Body of pancreas (tissue), 4 donors: Measurements from ENCODE around the gene CYP4F2. TPM values are rescaled to one million over a fixed set of nuclear protein-coding genes. Genes with fewer than 3 reads are reported as not detected.

Source experiments
- ATAC-seq: fragments of 150-250 bp; one replicate; pipeline ENCODE4 v1.9.1; 2016
- DNase-seq, 4 donors: peaks; one replicate each; pipeline ENCODE4 v3.0.0-alpha.2; 2019
- H3K27ac ChIP-seq, 4 donors: fragments of 200-600 bp; sonication (generic); 1 replicate in 3 of 4; 2 replicates in 1 of 4; pipeline versions ENCODE4 v1.5.1 to v1.6.1; 2016 to 2019; ENCODE audit warnings: mild to moderate bottlenecking in 1 of 4, mixed read lengths in 1 of 4, moderate library complexity in 1 of 4
- H3K27me3 ChIP-seq, 2 donors: fragments of 200-600 bp; sonication (generic); one replicate each; pipeline ENCODE4 v1.6.0; 2016; ENCODE audit warnings: mild to moderate bottlenecking in 1 of 2
- H3K36me3 ChIP-seq, 2 donors: fragments of 200-600 bp; sonication (generic); replicated peaks in 1 of 2; 2 replicates each; pipeline ENCODE4 v1.5.1; 2016; ENCODE audit warnings: low read depth in 2 of 2; ENCODE audit not compliant: insufficient read depth in 1 of 2
- H3K4me1 ChIP-seq: fragments of 200-600 bp; sonication (generic); one replicate; pipeline ENCODE4 v1.6.0; 2016
- H3K4me3 ChIP-seq, 2 donors: fragments of 200-600 bp; sonication (generic); 1 replicate in 1 of 2; 2 replicates in 1 of 2; pipeline ENCODE4 v1.5.1; 2016 to 2019
- H3K9me3 ChIP-seq, 3 donors: fragments of 200-600 bp; sonication (generic); 1 replicate in 2 of 3; 2 replicates in 1 of 3; pipeline ENCODE4 v1.5.1; 2016
- CTCF ChIP-seq, 7 experiments: fragments of 450-650 bp in 4 of 7; fragments of 200-600 bp in 3 of 7; sonication (generic) in 3 of 7; IDR thresholded peaks; one replicate each; pipeline ENCODE4 v1.5.1; 2016 to 2019; ENCODE audit warnings: antibody characterized with exemption in 7 of 7
- POLR2A ChIP-seq, 3 donors: fragments of 450-650 bp; IDR thresholded peaks; one replicate each; pipeline ENCODE4 v1.6.1; 2016; ENCODE audit warnings: antibody characterized with exemption in 3 of 3, mild to moderate bottlenecking in 2 of 3
- WGBS, 2 donors: methylation state at CpG; one replicate each; pipeline ENCODE4 v1.1.5; 2017; 5-methylcytosine and 5-hydroxymethylcytosine counted together
- intact Hi-C: fragments of 100-400 bp; cut with DNase I; formaldehyde crosslinking; loops from one replicate; pipeline ENCODE4 v1.15.1; 2023
- total RNA-seq, 2 donors: library from RNA; depleted of rRNA; stranded (reverse); fragments of >200 nt; gene quantifications; one replicate each; pipeline ENCODE4 v1.1.0, GENCODE V29; 2016

Gene CYP4F2
- total RNA-seq, 2 donors from 2014 or later, result not detected

GRCh38 chr19:15926484-15926883 lies 28.6 kb upstream of the CYP4F2 start:
- no peak overlapping the region for H3K4me3 ChIP-seq
- no peaks in the 10 kb centered on the region for H3K36me3 ChIP-seq
- DNase-seq, result peak in 1 of 4 donors; percentile 25
- H3K9me3 ChIP-seq, result no peaks in the 10 kb centered on the region
- ATAC-seq, result no peak
- intact Hi-C loops, result no loop called here
- H3K4me1 ChIP-seq, result no peaks in the 10 kb centered on the region
- whole genome bisulfite sequencing, 2 donors, result 0 to 47% methylated on average over 1 of the region's 1 CpG
- no peaks in the 10 kb centered on the region for H3K27me3 ChIP-seq
- H3K27ac ChIP-seq, result no peak overlapping the region
- TF ChIP-seq POLR2A (IDR thresholded peaks at IDR 0.05), result no peak
- TF ChIP-seq CTCF (IDR thresholded peaks at IDR 0.05), result no peak

- DNase-seq (no peak), ATAC-seq (no peak)
- TF ChIP-seq POLR2A (IDR thresholded peaks at IDR 0.05) (no peak), CTCF (IDR thresholded peaks at IDR 0.05) (no peak)
- Histone ChIP-seq H3K9me3 (no peaks in the 10 kb centered on the region), H3K27me3 (no peaks in the 10 kb centered on the region), H3K27ac (no peak overlapping the region), H3K4me1 (no peaks in the 10 kb centered on the region), H3K36me3 (no peaks in the 10 kb centered on the region), H3K4me3 (no peak overlapping the region)
- WGBS, 2 donors, result 80 to 87% methylated on average over 5 to 8 of the region's 8 CpGs
- intact Hi-C loops, result no loop called here
Measured at GRCh38 chr19:15923702-15924101, 25.8 kb upstream of the CYP4F2 start.

DNA sequence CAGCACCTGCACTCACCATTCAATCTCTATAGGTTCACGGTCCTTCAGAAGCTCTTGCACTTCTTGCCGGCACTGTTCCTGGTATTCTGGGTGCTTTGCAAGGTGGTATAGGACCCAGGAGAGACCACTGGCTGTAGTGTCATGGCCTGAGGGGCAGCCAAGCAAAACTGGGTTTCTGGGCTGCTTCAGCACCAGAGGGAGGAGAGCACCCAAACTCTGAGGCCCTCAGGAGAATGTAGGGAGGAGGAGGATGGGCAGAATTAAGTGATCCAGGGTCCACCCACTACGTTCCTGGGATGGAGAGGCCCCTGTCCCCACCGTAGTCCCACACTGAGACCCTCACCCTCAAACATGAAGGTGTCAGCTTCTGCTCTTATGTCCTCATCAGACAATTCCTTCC lies 24.1 kb upstream of the CYP4F2 start:
- DNase-seq (no peak), ATAC-seq (no peak)
- Histone ChIP-seq H3K4me1 (no peaks in the 10 kb centered on the region), H3K27me3 (no peaks in the 10 kb centered on the region), H3K27ac (no peak overlapping the region), H3K9me3 (no peaks in the 10 kb centered on the region), H3K4me3 (no peak overlapping the region), H3K36me3 (no peaks in the 10 kb centered on the region)
- intact Hi-C loops, result no loop called here
- TF ChIP-seq CTCF (IDR thresholded peaks at IDR 0.05) (no peak), POLR2A (IDR thresholded peaks at IDR 0.05) (no peak)
- 61 to 74% methylated on average over 3 to 4 of the region's 4 CpGs for WGBS, 2 donors

DNA sequence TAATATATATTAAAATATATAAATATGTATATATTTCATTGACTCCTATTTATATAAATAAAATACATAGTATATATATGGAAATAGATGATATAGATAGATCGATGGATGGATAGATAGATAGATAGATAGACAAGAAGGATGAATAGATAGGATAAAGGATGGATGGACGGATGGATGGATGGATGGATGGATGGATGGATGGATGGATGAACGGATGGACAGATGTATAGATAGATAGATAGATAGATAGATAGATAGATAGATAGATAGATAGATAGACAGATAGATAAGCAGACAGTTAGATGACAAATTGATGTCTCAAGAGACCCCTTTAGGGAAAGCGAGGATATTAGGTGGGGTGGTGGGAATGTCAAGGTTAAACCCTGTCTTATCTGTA lies 21.4 kb upstream of the CYP4F2 start:
- Histone ChIP-seq H3K27me3 (no peaks in the 10 kb centered on the region), H3K27ac (no peak overlapping the region), H3K4me1 (no peaks in the 10 kb centered on the region), H3K4me3 (no peak overlapping the region), H3K9me3 (no peaks in the 10 kb centered on the region), H3K36me3 (no peaks in the 10 kb centered on the region)
- ATAC-seq, result no peak
- 61 to 73% methylated on average over 4 of the region's 4 CpGs for WGBS, 2 donors
- intact Hi-C loops, result no loop called here
- TF ChIP-seq POLR2A (IDR thresholded peaks at IDR 0.05), result no peak
- TF ChIP-seq CTCF (IDR thresholded peaks at IDR 0.05), result no peak
- DNase-seq, result no peak

GRCh38 chr19:15915109-15915508 lies 17.2 kb upstream of the CYP4F2 start:
- H3K36me3 ChIP-seq, result no peaks in the 10 kb centered on the region
- 90 to 96% methylated on average over 2 of the region's 2 CpGs for WGBS, 2 donors
- H3K4me3 ChIP-seq, result no peak overlapping the region
- TF ChIP-seq POLR2A (IDR thresholded peaks at IDR 0.05) (no peak), CTCF (IDR thresholded peaks at IDR 0.05) (no peak)
- H3K4me1 ChIP-seq, result peaks cover 7% of the 10 kb centered on the region
- intact Hi-C loops, result no loop called here
- DNase-seq, result no peak
- no peak overlapping the region for H3K27ac ChIP-seq
- H3K9me3 ChIP-seq, result no peaks in the 10 kb centered on the region
- no peak for ATAC-seq
- no peaks in the 10 kb centered on the region for H3K27me3 ChIP-seq
